Body of pancreas (tissue), 4 donors: Measurements from ENCODE around the gene PRRC2A.
A peak's percentile ranks its signal among the peaks of the same experiment; 100 is the strongest.

Experiments
- CTCF ChIP-seq, 7 experiments: fragments of 450-650 bp in 4 of 7; fragments of 200-600 bp in 3 of 7; sonication (generic) in 3 of 7; IDR thresholded peaks; one replicate each; pipeline ENCODE4 v1.5.1; 2016 to 2019; ENCODE audit warnings: antibody characterized with exemption in 7 of 7
- POLR2A ChIP-seq, 3 donors: fragments of 450-650 bp; IDR thresholded peaks; one replicate each; pipeline ENCODE4 v1.6.1; 2016; ENCODE audit warnings: antibody characterized with exemption in 3 of 3, mild to moderate bottlenecking in 2 of 3

DNA sequence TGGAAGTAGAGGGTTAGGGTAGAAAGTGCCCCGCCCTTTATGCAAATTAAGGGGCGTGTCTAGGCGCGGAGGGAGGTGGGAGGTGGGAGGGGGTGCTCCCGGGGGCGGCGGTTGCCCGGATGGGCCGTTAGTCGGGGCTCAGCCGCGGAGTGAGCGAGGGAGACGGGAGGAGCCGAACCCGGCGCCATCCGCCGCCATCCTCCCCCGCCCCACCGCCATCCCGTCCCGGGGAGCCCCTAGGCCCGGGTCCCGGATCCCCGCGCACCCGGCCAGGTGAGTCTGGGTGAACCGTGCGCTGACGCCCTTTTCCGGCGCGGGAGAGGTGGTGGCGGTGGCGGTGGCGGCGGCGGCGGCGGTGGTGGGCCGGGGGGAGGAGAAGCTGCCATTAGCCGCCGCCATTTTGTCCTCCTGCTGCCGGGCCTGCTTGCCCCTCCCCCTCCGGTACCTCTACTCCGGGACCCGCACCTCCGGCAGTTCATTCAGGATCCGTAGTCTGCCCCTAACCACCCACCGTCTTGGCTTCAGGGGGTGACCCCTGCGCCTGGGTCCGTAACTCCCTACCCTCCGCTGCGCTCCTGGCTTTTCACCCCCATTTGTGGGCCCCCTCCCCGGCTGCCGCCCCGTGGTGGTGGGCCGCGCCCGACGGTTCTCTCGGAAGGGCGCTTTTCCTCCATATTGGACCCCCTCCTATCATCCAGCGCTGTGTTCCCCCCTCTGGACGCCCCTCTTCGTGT lies at the start of gene PRRC2A:
- TF ChIP-seq CTCF (IDR thresholded peaks at IDR 0.05) (no peak), POLR2A (IDR thresholded peaks at IDR 0.05) (peak in 1 of 3 donors; percentile 10)
